ENCODE results near the gene NEK10. TPM values are rescaled to one million over a fixed set of nuclear protein-coding genes. Genes with fewer than 3 reads are reported as not detected.

The NEK10 gene
- total RNA-seq, 6 experiments from 2014 or later = 5.2 to 9.5 (median 6.5) TPM

DNA sequence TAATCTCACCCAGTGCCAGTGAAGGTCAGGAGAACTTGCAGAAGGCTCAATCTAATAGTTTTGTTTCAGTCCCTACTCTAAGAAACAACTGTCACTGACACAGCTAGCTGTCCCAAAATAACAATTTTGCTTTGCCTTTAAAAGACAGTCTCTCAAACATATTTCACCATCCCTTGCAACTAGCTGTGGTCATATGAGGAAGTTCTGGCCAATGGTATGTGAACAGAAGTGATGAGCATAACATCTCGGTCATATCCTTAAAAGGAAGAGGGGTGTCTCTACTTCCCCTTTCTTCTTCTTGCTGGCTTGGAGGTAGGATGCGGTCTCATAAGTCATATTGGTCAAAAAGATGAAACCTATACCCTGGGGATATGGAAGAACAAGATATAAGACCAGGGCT, 198.1 kb downstream of the NEK10 start:
- H3K9me3 Mint-ChIP-seq = no peaks in the 10 kb centered on the region
- TF ChIP-seq, protein P1, sequence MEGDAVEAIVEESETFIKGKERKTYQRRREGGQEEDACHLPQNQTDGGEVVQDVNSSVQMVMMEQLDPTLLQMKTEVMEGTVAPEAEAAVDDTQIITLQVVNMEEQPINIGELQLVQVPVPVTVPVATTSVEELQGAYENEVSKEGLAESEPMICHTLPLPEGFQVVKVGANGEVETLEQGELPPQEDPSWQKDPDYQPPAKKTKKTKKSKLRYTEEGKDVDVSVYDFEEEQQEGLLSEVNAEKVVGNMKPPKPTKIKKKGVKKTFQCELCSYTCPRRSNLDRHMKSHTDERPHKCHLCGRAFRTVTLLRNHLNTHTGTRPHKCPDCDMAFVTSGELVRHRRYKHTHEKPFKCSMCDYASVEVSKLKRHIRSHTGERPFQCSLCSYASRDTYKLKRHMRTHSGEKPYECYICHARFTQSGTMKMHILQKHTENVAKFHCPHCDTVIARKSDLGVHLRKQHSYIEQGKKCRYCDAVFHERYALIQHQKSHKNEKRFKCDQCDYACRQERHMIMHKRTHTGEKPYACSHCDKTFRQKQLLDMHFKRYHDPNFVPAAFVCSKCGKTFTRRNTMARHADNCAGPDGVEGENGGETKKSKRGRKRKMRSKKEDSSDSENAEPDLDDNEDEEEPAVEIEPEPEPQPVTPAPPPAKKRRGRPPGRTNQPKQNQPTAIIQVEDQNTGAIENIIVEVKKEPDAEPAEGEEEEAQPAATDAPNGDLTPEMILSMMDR (IDR thresholded peaks at IDR 0.05) = no peak
- peaks cover 10% of the 10 kb centered on the region for H3K36me3 Mint-ChIP-seq (ENCODE audit: low read depth)
- no peak overlapping the region for H3K27ac Mint-ChIP-seq
- H3K27me3 Mint-ChIP-seq (ENCODE audit: insufficient read depth) = no peaks in the 10 kb centered on the region; the same call in 1 of the 2 replicates
- no peak overlapping the region for H3K4me3 Mint-ChIP-seq
- H3K4me1 Mint-ChIP-seq (ENCODE audit: low read depth) = peaks cover 26% of the 10 kb centered on the region
- DNase-seq = no peak

DNA sequence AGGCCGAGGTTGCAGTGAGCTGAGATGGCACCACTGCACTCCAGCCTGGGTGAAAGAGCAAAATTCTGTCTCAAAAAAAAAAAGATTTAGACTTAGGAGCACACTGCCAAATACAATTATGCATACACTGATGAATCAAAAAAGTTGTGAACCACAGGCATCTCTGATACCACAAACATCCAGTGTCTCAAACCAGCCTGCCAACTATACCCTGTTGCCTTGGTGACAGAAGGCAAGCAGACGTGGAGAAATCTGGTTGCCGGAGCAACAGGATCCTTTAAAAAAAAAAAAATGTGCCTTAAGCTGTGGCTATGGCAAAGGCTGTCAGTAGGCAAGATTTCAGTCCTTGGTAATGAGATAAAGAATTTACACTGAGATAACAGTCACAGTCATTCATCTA, 202.3 kb downstream of the NEK10 start:
- H3K4me3 Mint-ChIP-seq = no peak overlapping the region
- TF ChIP-seq, protein P1 (IDR thresholded peaks at IDR 0.05) = no peak
- peaks cover 42% of the 10 kb centered on the region for H3K4me1 Mint-ChIP-seq (ENCODE audit: low read depth)
- peak; percentile 98 for DNase-seq
- H3K9me3 Mint-ChIP-seq = no peaks in the 10 kb centered on the region
- peak overlapping the region; percentile 83 for H3K27ac Mint-ChIP-seq
- no peaks in the 10 kb centered on the region; the same call in 1 of the 2 replicates for H3K27me3 Mint-ChIP-seq (ENCODE audit: insufficient read depth)
- H3K36me3 Mint-ChIP-seq (ENCODE audit: low read depth) = peaks cover 10% of the 10 kb centered on the region

DNA sequence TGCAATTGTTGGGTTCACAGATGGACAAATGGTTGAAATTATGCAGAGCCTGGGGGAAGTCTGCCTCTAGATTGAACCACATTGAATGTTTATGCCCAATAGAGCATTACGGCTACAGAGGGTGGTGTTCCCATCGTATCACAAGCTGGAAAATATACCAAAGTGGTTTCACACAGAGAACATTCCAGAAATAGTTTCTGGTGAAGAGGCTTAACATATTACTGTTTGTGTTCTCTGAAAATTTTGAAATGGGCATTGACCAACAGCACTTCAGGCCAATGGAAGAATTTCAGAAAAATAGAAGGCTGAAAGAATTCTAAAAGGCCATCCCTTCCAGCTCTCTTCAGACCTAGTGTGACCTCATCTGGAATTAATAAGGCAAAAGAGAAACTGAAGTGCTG, 203.9 kb downstream of the NEK10 start:
- no peaks in the 10 kb centered on the region for H3K9me3 Mint-ChIP-seq
- peak overlapping the region; percentile 70 for H3K27ac Mint-ChIP-seq
- peaks cover 42% of the 10 kb centered on the region for H3K4me1 Mint-ChIP-seq (ENCODE audit: low read depth)
- no peaks in the 10 kb centered on the region for H3K27me3 Mint-ChIP-seq (ENCODE audit: insufficient read depth)
- TF ChIP-seq, protein P1 (IDR thresholded peaks at IDR 0.05) = no peak
- DNase-seq = peak; percentile 85
- H3K36me3 Mint-ChIP-seq (ENCODE audit: low read depth) = no peaks in the 10 kb centered on the region; the same call in 1 of the 2 replicates
- peak overlapping the region; percentile 46 for H3K4me3 Mint-ChIP-seq

DNA sequence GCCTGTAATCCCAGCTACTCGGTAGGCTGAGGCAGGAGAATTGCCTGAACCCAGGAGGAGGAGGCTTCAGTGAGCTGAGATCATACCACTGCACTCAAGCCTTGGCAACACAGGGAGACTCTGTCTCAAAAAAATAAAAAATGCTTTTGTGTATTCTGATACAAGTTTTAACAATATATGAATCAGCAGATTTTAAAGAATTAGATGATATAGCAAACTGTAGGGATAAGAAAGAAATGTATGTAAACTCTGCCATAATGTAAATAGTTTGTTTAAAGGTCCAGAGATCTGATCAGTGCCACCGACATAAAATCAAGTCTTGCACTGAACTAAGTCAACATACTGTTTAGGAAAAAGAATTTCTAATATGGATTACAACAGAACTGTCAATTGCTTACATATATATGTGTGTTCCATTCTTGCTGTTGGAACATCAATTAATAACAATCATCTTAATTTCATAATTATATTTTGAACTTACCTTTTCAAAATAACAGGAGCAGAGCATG, 208.3 kb downstream of the NEK10 start:
- no peak overlapping the region for H3K4me3 Mint-ChIP-seq
- peaks cover 13% of the 10 kb centered on the region for H3K4me1 Mint-ChIP-seq (ENCODE audit: low read depth)
- no peak for DNase-seq
- TF ChIP-seq, protein P1 (IDR thresholded peaks at IDR 0.05) = no peak
- peaks cover 7% of the 10 kb centered on the region for H3K36me3 Mint-ChIP-seq (ENCODE audit: low read depth)
- H3K27me3 Mint-ChIP-seq (ENCODE audit: insufficient read depth) = no peaks in the 10 kb centered on the region
- no peak overlapping the region for H3K27ac Mint-ChIP-seq
- no peaks in the 10 kb centered on the region for H3K9me3 Mint-ChIP-seq

DNA sequence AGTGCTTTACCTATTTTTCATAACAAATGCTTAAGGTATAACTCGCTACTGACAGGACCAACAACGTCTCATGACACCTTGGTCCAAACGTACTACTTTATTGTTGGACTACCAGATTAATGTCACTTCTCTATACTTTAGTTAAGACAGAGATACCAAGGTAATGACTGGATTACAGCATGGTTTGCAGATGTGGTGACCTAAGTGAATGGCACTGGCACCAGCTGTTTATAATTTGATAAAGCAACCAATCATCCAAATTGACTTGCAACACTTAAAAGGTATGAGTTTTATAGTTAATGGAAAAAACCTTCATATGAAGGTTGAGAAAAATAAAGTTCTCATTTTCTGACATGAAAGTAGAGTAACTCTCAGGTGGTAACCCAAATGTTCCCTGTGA, 209.0 kb downstream of the NEK10 start:
- H3K4me1 Mint-ChIP-seq (ENCODE audit: low read depth) = peaks cover 7% of the 10 kb centered on the region
- H3K27ac Mint-ChIP-seq = no peak overlapping the region
- DNase-seq = no peak
- H3K9me3 Mint-ChIP-seq = no peaks in the 10 kb centered on the region
- peaks cover 11% of the 10 kb centered on the region for H3K36me3 Mint-ChIP-seq (ENCODE audit: low read depth)
- TF ChIP-seq, protein P1 (IDR thresholded peaks at IDR 0.05) = no peak
- no peaks in the 10 kb centered on the region; the same call in 1 of the 2 replicates for H3K27me3 Mint-ChIP-seq (ENCODE audit: insufficient read depth)
- H3K4me3 Mint-ChIP-seq = no peak overlapping the region
